ENCODE results near the gene RABAC1.
"Not testable (repeated sequence)": the region's sequence is repeated elsewhere in the genome, so short reads cannot be mapped to it uniquely, and the experiment has no call there.

RABAC1 gene

GRCh38 chr19:41994521-41994971, 35.4 kb upstream of the RABAC1 start:
- no peak for TF ChIP-seq CTCF (conservative IDR thresholded peaks at IDR 0.05; ENCODE audit: control insufficient read depth, insufficient read depth, low read depth, low read length)
- H3K4me3 ChIP-seq (ENCODE audit: control insufficient read depth, low read depth, low read length) = no peak overlapping the region
- DNase-seq (ENCODE audit: low read depth) = no peak

- DNase-seq (ENCODE audit: low read depth) = peak; percentile 27
- TF ChIP-seq CTCF (conservative IDR thresholded peaks at IDR 0.05; ENCODE audit: control insufficient read depth, insufficient read depth, low read depth, low read length) = no peak
- no peak within 1 kb of the TSS for H3K4me3 ChIP-seq (ENCODE audit: control insufficient read depth, low read depth, low read length)
Observed at GRCh38 chr19:41993612-41994483, 34.7 kb upstream of the RABAC1 start, which contains the start of gene ATP1A3. TSS of gene ATP1A3 (minus strand) at chr19:41994230. CDS start at chr19:41994076, 154 bp downstream.

DNA sequence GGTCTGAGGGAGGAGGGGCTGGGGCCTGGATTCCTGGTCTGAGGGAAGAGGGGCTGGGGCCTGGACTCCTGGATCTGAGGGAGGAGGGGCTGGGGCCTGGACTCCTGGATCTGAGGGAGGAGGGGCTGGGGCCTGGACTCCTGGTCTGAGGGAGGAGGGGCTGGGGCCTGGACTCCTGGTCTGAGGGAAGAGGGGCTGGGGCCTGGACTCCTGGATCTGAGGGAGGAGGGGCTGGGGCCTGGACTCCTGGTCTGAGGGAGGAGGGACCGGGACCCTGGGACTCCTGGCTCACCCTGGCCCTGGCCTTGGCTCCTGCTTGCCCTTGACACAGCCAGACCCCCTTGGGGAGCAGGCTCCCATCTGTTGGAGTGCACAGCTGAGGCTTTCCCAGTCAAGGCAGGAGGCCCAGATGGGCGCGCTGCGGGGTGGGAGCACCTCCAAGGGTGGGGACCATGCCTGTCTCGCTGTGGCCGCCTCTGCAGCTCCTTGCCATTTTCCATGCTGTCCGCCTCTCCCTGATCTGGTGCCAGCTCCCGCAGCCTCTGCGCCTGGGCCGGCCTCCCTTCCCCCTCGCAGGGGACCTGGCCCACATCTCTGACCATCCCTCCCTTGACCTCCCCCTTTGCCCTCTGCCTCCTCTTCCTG, 32.9 kb upstream of the RABAC1 start:
- H3K4me3 ChIP-seq (ENCODE audit: control insufficient read depth, low read depth, low read length); DNase-seq (ENCODE audit: low read depth): not testable (repeated sequence)

GRCh38 chr19:41991025-41991424, 31.9 kb upstream of the RABAC1 start:
- no peak for TF ChIP-seq CTCF (conservative IDR thresholded peaks at IDR 0.05; ENCODE audit: control insufficient read depth, insufficient read depth, low read depth, low read length)
- no peak overlapping the region for H3K4me3 ChIP-seq (ENCODE audit: control insufficient read depth, low read depth, low read length)
- no peak for DNase-seq (ENCODE audit: low read depth)

GRCh38 chr19:41990615-41991014, 31.5 kb upstream of the RABAC1 start:
- DNase-seq (ENCODE audit: low read depth) = no peak
- no peak overlapping the region for H3K4me3 ChIP-seq (ENCODE audit: control insufficient read depth, low read depth, low read length)
- TF ChIP-seq CTCF (conservative IDR thresholded peaks at IDR 0.05; ENCODE audit: control insufficient read depth, insufficient read depth, low read depth, low read length) = no peak

DNA sequence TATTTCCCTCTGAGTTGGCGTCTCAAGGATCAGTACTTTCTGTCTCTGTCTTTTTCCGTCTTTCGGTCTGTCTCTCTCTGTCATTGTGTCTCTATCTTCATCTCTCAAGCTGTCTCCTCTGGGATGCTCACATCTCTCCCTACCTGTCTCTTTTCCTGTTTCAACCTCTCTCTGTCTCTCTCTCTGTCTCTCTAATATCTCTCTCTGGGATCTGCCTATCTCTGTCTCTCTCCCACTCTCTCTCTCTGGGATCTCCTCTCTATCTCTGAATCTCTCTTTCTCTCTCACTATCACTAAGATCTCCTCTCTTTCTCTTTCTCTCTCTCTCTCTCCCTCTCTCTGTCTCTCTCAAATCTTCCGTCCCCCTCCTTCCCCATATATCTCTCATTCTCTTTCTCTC, 30.9 kb upstream of the RABAC1 start:
- no peak for DNase-seq (ENCODE audit: low read depth)
- no peak for TF ChIP-seq CTCF (conservative IDR thresholded peaks at IDR 0.05; ENCODE audit: control insufficient read depth, insufficient read depth, low read depth, low read length)
- no peak overlapping the region for H3K4me3 ChIP-seq (ENCODE audit: control insufficient read depth, low read depth, low read length)

DNA sequence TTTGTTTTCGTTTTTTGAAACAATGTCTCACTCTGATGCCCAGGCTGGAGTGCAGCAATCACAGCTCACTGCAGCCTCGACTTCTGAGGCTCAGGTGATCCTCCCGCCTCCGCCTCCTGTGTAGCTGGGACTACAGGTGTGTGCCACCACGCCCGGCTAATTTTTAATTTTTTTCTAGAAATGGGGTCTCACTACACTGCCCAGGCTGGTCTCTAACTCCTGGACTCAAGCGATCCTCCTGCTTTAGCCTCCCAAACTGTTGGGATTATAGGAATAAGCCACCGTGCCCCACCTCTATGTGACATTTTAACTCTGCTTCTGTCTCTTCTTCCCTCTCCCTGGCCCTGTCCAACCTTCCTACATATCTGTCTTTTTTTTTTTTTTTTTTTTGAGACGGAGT, 29.8 kb upstream of the RABAC1 start:
- no peak for DNase-seq (ENCODE audit: low read depth)

More for the DNA sequence above, 29.8 kb upstream of the RABAC1 start:
- no peak overlapping the region for H3K4me3 ChIP-seq (ENCODE audit: control insufficient read depth, low read depth, low read length)
- no peak for TF ChIP-seq CTCF (conservative IDR thresholded peaks at IDR 0.05; ENCODE audit: control insufficient read depth, insufficient read depth, low read depth, low read length)
